NCI-H2227 treated with DMSO at 0.1 percent for 48 hours (cell line): ENCODE measurements around the gene THAP11.
"Not testable (repeated sequence)": the region's sequence is repeated elsewhere in the genome, so short reads cannot be mapped to it uniquely, and the experiment has no call there.

Experiments used
- DNase-seq: peaks from one replicate; lab custom pipeline; 2025; lab: John Stamatoyannopoulos, UW

Gene THAP11

GRCh38 chr16:67837190-67837589 lies 4.9 kb upstream of the THAP11 start:
- DNase-seq, result not testable (repeated sequence)

- no peak for DNase-seq
Observed at GRCh38 chr16:67837811-67838210, 4.3 kb upstream of the THAP11 start.

GRCh38 chr16:67841198-67841815 lies 813 bp upstream of the THAP11 start:
- DNase-seq, result no peak

- DNase-seq, result no peak
Observed at GRCh38 chr16:67842509-67843342, 606 bp downstream of the THAP11 start.

GRCh38 chr16:67843343-67843765 lies 1.2 kb downstream of the THAP11 start:
- DNase-seq, result no peak

- no peak for DNase-seq
Observed at GRCh38 chr16:67844497-67844896, 2.4 kb downstream of the THAP11 start.

- no peak for DNase-seq
Observed at GRCh38 chr16:67845291-67846062, 3.4 kb downstream of the THAP11 start.

GRCh38 chr16:67846063-67846319 lies 3.9 kb downstream of the THAP11 start:
- no peak for DNase-seq

- DNase-seq, result peak; percentile 88
Observed at GRCh38 chr16:67846320-67847063, 4.4 kb downstream of the THAP11 start, which contains the start of gene NUTF2. NUTF2 (plus strand) TSS chr16:67846933; CDS start chr16:67865131, 18,198 bp downstream.

GRCh38 chr16:67847064-67847861 lies 5.1 kb downstream of the THAP11 start, which contains the start of gene CENPT:
CENPT (minus strand) TSS chr16:67847693; CDS start chr16:67833859, 13,834 bp downstream.
- peak; percentile 50 for DNase-seq

GRCh38 chr16:67848118-67848517 lies 6.0 kb downstream of the THAP11 start:
- DNase-seq, result no peak

- no peak for DNase-seq
Observed at GRCh38 chr16:67853670-67854069, 11.6 kb downstream of the THAP11 start.

- DNase-seq, result no peak
Observed at GRCh38 chr16:67855789-67856188, 13.7 kb downstream of the THAP11 start.

- no peak for DNase-seq
Observed at GRCh38 chr16:67856927-67857546, 14.9 kb downstream of the THAP11 start.

- DNase-seq, result no peak
Observed at GRCh38 chr16:67857547-67858233, 15.6 kb downstream of the THAP11 start.

- DNase-seq, result no peak
Observed at GRCh38 chr16:67858500-67858899, 16.4 kb downstream of the THAP11 start.

GRCh38 chr16:67860589-67861398 lies 18.7 kb downstream of the THAP11 start:
- no peak for DNase-seq

- no peak for DNase-seq
Observed at GRCh38 chr16:67861877-67862276, 19.8 kb downstream of the THAP11 start.
